ENCODE data around the gene C1orf167.

DNA sequence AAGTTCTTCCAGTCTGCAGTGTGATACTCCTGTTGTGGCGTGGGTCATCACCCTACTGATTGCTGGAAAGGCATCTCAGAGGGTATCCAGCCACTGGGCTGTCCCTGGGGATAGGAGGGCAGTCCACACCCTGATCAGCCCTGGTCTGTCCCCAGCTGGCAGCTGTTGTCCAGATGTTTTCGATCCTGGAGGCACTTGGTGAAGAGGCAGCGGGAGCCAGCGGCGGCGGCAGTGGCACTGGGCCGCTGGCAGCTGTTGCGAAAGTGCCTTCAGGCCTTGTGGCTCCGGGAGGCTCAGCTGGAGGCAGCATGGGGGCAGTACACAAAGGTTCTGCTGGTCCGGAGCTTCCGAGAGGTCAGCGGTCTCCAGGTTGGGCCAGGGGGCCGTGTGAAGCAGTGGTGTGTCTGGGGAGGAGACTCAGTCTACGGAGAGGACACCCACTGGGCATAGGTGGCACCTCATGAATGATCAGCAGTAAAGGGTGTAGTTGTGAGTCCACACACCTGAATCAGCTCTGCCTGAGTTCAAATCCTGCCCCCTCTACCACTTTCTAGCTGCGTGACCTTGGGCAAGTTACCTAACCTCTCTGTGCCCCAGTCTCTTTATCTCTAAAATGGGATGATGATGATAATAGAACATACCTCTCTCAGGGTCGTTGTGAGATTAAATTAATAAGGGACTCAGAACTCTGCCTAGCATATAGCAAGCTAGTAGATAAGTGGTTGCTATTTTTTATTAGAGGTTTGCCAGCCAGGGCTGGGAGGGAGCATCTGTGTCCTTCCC lies 6.1 kb downstream of the C1orf167 start:
- TF ChIP-seq YY1 (IDR thresholded peaks at IDR 0.05; ENCODE audit: insufficient read depth, insufficient read length) (no peak), ZNF274 (IDR thresholded peaks at IDR 0.05; ENCODE audit: low read depth, low read length) (no peak), SUZ12 (IDR thresholded peaks at IDR 0.05; ENCODE audit: extremely low read depth, insufficient read depth, insufficient read length) (no peak)

All from NT2/D1 (cell line).